GM19035 (cell line): ENCODE measurements around the gene ERGIC3.

Experiments
- ATAC-seq: cut with Tn5 transposase; IDR thresholded peaks from one replicate; pipeline ENCODE4 v1.9.1; 2021; ENCODE audit not compliant: unreplicated experiment

Gene ERGIC3

GRCh38 chr20:35541783-35542662, at the start of gene ERGIC3:
ERGIC3 (plus strand) TSS chr20:35542078; CDS start chr20:35542098, 20 bp downstream.
- peak; percentile 87 for ATAC-seq

- ATAC-seq: no peak
Measured at GRCh38 chr20:35492352-35492751, 49.5 kb upstream of the ERGIC3 start.

- ATAC-seq: no peak
Measured at GRCh38 chr20:35496481-35496880, 45.4 kb upstream of the ERGIC3 start.

- ATAC-seq: no peak
Measured at GRCh38 chr20:35497320-35497719, 44.6 kb upstream of the ERGIC3 start.

- ATAC-seq: no peak
Measured at GRCh38 chr20:35497780-35498189, 44.1 kb upstream of the ERGIC3 start.

GRCh38 chr20:35499271-35499670, 42.6 kb upstream of the ERGIC3 start:
- no peak for ATAC-seq

GRCh38 chr20:35502352-35502751, 39.5 kb upstream of the ERGIC3 start:
- ATAC-seq: no peak

- ATAC-seq: no peak
Measured at GRCh38 chr20:35503281-35503680, 38.6 kb upstream of the ERGIC3 start.

- no peak for ATAC-seq
Measured at GRCh38 chr20:35503841-35504561, 37.9 kb upstream of the ERGIC3 start.

- ATAC-seq: no peak
Measured at GRCh38 chr20:35504751-35505150, 37.1 kb upstream of the ERGIC3 start.

GRCh38 chr20:35506179-35506578, 35.7 kb upstream of the ERGIC3 start:
- ATAC-seq: no peak

- no peak for ATAC-seq
Measured at GRCh38 chr20:35506872-35507638, 34.8 kb upstream of the ERGIC3 start.

- no peak for ATAC-seq
Measured at GRCh38 chr20:35508493-35509218, 33.2 kb upstream of the ERGIC3 start.

- no peak for ATAC-seq
Measured at GRCh38 chr20:35510951-35511735, 30.7 kb upstream of the ERGIC3 start.

GRCh38 chr20:35511814-35512420, 30.0 kb upstream of the ERGIC3 start:
- ATAC-seq: no peak

- ATAC-seq: no peak
Measured at GRCh38 chr20:35514371-35514932, 27.4 kb upstream of the ERGIC3 start.

GRCh38 chr20:35515341-35515740, 26.5 kb upstream of the ERGIC3 start:
- ATAC-seq: no peak

GRCh38 chr20:35515949-35516645, 25.8 kb upstream of the ERGIC3 start:
- ATAC-seq: no peak

- ATAC-seq: no peak
Measured at GRCh38 chr20:35517125-35517524, 24.8 kb upstream of the ERGIC3 start.
